ENCODE results near the gene CLP1.

- TF ChIP-seq EZH2 (IDR thresholded peaks at IDR 0.05; ENCODE audit: low read depth) = no peak
- TF ChIP-seq CTCF (conservative IDR thresholded peaks at IDR 0.05) = no peak
Observed at GRCh38 chr11:57704932-57705331, 47.4 kb downstream of the CLP1 start.
